ENCODE results near the gene SMIM38.

The SMIM38 gene

GRCh38 chr11:69189059-69189458 is 33.3 kb downstream of the SMIM38 start:
- no peak for DNase-seq

GRCh38 chr11:69190796-69191536 is 35.2 kb downstream of the SMIM38 start:
- no peak for DNase-seq

GRCh38 chr11:69192301-69192721 is 36.6 kb downstream of the SMIM38 start:
- DNase-seq: no peak

- no peak for DNase-seq
These were observed 37.4 kb downstream of the SMIM38 start for GRCh38 chr11:69193151-69193550.

GRCh38 chr11:69193629-69194028 is 37.9 kb downstream of the SMIM38 start:
- no peak for DNase-seq

GRCh38 chr11:69194396-69194795 is 38.7 kb downstream of the SMIM38 start:
- DNase-seq: no peak

- DNase-seq: no peak
These were observed 39.2 kb downstream of the SMIM38 start for GRCh38 chr11:69194956-69195355.

- DNase-seq: no peak
These were observed 40.4 kb downstream of the SMIM38 start for GRCh38 chr11:69195824-69196782.

GRCh38 chr11:69196783-69197169 is 41.0 kb downstream of the SMIM38 start:
- DNase-seq: no peak

- DNase-seq: no peak
These were observed 43.3 kb downstream of the SMIM38 start for GRCh38 chr11:69198891-69199582.

GRCh38 chr11:69199583-69200315 is 44.0 kb downstream of the SMIM38 start:
- no peak for DNase-seq

- no peak for DNase-seq
These were observed 44.8 kb downstream of the SMIM38 start for GRCh38 chr11:69200331-69201065.

GRCh38 chr11:69201066-69201365 is 45.3 kb downstream of the SMIM38 start:
- no peak for DNase-seq

- DNase-seq: no peak
These were observed 46.1 kb downstream of the SMIM38 start for GRCh38 chr11:69201764-69202370.

GRCh38 chr11:69202511-69203221 is 46.9 kb downstream of the SMIM38 start:
- DNase-seq: no peak

GRCh38 chr11:69203381-69203780 is 47.6 kb downstream of the SMIM38 start:
- no peak for DNase-seq

- no peak for DNase-seq
These were observed 48.1 kb downstream of the SMIM38 start for GRCh38 chr11:69203901-69204245.

GRCh38 chr11:69204246-69204940 is 48.7 kb downstream of the SMIM38 start:
- no peak for DNase-seq

- no peak for DNase-seq
These were observed 49.4 kb downstream of the SMIM38 start for GRCh38 chr11:69204941-69205742.

Measured in effector CD8-positive, alpha-beta T cell (primary cell).